Activated T-helper 9 cell treated with anti-CD3 and anti-CD28 coated beads, Interleukin-2, amount 50 U/mL, for 16 hours (primary cell): ENCODE results near the gene OPA1.

Experiments used
- DNase-seq: peaks from one replicate; pipeline ENCODE4 v3.0.0-alpha.2; 2020; ENCODE audit warnings: low read depth

OPA1 gene

DNA sequence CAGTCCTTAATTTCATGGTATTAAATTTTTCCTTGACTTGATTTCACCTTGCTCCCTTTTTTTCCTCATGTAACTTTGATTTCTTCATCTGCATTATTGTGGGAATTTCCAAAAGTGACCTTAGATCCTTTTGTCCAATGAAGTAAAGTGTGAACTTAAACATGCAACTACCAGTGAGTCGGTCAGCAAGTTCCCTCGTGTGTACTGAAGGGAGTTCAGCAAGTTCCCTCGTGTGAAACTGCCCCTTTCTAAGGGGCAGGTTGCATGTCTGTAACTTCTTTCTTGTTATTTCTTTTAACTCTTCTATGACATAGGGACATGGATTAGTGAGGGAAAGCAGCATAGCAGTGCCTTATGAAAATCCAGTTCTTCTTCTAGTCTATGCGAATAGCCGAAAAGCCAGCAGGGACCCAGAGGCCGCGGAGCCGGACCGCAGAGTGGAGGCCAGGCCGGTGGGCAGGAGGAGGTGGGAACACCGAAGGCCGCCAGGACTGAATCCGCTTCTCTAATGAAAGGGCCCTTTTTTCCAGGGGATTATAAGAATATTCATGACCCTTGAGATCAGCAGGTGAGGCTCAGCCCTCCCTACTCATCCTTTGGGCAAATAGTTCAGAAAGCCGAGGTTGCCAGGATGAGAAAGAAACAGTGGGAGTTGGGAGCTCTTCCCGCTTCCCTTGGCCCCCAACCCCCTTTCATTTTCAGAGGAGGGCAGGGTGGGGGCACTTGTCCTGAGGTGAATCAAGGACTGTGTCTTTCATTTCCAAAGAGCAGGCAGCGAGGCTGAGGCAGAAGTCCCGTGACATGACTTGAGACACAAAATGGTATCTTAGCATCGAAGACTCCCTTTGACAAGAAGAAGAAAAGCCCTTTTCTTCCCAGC lies 117.5 kb downstream of the OPA1 start:
- no peak for DNase-seq

DNA sequence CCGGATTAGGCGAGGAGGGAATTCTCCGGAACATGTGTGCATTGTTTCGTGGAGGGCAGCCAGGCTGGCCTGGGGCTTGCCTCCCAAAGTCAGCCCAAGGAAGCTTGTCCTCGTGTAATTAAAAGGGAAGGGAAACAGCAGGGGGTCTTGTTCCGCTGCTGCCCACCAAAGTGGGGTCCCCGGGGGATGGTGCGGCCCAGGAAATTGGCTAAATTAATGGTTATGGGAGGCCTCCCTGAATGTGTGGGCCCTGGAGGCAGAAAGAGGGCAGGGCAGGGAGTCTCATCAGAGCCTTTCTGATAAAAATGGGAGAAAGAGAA lies 118.1 kb downstream of the OPA1 start:
- no peak for DNase-seq

DNA sequence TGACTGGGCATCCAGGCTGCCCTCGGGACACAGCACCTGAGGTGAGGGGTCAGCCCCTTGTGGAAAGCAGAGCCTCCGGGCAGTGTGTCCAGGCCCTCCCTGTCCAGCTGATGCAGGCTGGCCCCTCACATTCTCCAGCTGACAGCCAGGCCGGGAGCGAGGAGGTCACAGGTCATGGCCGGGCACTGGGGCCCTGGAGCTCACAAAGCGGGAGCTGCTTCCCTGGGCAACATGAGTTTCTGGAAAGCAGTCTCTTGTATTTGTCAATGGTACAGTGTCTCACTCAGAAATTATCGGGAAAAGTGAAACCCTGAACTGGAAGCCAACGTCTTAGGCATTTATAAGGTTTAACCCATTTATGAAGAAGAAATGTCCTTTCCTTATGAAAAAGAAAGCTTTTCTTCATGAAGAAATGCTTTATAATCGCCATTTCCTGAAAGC lies 118.5 kb downstream of the OPA1 start:
- no peak for DNase-seq

DNA sequence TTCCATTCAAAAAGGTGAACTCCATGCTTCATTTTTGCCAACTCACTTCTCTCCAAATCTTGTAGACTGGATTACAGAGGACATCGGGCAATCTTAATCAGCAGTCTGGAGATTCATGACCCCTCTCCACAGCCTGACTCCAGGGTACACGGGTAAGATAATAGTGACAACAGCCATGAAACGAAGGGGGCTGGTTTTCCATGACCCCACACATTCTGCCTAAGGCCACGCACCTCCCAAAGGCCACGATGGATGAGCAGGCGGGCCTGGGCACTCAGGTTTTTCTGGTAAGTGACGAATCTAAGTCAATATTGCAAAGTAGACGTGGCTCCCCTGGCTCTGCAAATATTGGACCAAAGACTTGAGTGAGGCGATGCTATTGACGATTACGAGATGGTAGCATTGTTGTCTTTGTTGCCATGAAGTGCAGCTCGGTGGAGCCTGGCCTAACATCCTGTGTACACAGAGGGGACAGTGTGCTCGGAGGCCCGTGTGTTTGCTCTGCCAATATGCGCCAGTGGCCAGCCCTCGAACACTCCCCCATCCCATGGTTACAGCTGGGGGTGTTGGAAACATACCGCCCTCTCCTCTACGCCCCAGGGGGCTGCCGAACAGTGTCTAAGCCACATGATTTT lies 119.1 kb downstream of the OPA1 start:
- DNase-seq, result no peak

DNA sequence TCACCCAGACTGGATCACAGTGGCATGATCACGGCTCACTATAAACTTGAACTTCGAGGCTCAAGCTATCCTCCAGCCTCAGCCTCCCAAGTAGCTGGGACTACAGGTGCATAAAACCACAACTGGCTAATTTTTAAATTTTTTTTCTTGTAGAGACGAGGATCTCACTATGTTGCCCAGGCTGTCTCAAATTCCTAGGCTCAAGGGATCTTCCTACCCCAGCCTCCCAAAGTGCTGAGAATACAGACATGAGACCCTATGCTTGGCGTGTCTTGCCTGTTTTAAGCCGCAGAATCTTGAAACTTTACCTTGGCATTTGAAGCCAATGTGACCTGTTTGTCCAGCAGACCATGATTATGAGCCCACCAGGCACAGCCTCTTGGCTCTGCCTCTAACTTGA lies 119.9 kb downstream of the OPA1 start:
- no peak for DNase-seq

DNA sequence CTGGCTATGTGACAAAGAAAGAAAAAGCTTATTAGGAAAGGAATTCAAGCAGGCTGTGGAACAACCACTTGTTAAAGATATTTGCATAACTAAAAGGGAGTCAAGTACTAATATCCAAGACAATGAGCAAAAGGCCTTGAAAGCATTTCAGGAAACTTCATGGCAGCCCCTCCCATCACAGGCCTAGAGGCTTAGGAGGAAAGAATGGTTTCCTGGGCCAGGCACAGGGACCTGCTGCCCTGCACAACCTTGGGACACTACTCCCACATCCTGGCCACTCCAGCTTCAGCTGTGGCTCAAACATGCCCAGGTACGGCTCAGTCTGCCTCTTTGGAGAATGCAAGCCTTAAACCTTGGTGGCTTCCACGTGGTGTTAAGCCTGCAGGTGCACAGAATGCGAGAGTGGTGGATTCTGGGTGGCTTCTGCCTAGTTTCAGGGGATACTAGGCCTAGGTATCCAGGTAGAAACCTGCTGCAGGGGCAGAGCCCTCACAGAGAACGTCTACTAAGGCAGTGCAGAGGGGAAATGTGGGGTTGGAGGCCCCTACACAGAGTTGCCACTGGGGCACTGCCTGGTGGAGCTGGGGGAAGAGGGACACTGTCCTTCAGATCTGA lies 121.6 kb downstream of the OPA1 start:
- no peak for DNase-seq

DNA sequence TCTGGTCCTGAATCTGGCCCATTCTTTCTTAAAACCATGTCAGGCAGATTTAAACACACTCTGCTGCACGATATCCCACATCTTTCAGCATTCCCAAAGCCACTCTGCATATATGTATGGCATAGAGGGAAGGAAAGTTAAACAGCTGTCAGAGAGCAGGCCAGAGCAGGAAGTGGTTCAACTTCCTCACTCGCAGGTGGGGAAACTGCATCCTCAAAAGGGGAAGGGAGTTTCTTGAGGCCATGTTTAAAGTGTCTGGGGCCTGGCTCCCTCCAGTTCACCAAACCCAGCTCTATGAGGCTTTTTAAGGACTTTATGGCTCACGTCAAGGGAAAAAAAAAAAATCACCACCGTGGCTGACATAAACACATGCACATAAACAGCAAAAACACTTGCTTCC lies 123.1 kb downstream of the OPA1 start:
- DNase-seq, result no peak

DNA sequence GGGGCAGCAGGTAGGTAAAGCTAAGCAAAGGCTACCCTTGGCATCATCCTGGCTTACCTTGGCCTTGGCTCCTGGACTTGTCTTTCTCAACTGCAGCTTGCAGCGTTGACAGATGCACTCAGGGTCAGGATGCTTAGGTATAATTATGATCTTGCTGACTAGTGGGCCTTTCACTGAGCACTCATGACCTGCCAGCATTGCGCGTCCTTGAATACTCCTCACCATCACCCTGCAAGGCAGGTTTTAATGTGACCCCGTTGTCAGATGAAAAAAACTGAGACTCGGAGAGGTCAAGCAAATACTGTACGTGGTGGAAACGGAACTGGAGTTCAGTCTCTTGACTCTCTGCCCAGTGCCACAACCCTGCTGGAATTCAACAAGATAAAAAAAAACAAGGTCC lies 126.7 kb downstream of the OPA1 start:
- DNase-seq, result no peak

DNA sequence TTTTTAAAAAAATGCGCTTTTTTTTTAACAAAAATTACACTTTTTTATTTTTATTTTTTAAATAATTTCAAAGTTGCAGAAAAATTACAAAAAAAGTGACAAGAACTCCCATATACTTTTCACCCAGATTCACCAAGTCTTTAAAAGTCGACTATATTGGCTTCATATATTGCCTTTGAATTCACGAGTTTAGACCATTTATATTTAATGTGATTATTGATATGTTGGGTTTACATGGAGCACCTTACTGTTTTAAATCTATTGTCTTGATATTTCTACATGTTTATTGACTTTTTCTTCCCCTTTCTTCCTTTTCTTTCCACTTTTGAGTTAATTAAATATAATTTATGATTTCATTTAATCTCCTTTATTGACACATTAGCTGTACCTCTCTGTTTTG lies 127.2 kb downstream of the OPA1 start:
- DNase-seq, result no peak

DNA sequence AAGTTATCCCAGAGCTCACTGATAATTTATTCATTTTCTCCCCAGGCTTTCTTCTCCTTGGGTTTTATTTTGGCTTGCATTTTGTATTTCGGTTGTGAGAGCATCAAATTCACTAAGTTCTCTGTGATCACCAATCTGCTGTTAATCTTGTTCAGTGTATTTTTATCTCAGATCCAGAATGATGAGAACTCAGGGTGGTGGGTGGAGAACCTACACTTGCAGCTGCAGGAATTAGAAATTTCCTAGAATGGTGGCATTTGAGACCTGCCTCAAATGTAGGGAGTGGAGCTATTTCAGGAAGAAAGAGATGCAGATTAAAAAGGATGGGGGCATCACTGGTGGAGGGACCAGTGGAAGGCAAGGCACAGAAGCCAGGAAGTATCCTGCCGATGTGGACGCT lies 129.6 kb downstream of the OPA1 start:
- DNase-seq, result no peak

DNA sequence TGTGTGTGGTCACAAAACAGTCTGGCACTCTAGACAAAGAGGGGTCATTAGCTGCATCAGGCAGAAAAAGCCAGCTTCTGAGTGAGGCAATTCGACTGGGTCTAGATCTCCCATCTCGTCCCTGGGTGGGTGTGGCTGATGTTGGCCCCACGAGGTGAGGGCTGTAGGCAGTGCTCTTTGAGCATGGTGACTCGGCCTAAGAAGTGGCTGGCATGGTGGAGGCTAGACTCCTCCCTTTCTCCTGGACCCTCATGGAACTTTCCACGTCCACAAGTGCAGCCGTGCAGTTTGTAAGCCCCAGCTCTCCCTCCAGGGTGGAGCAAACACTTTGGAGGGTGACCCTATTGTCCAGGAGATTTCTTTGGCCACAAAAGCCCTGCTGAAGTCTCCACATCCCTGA lies 134.1 kb downstream of the OPA1 start:
- DNase-seq, result no peak

DNA sequence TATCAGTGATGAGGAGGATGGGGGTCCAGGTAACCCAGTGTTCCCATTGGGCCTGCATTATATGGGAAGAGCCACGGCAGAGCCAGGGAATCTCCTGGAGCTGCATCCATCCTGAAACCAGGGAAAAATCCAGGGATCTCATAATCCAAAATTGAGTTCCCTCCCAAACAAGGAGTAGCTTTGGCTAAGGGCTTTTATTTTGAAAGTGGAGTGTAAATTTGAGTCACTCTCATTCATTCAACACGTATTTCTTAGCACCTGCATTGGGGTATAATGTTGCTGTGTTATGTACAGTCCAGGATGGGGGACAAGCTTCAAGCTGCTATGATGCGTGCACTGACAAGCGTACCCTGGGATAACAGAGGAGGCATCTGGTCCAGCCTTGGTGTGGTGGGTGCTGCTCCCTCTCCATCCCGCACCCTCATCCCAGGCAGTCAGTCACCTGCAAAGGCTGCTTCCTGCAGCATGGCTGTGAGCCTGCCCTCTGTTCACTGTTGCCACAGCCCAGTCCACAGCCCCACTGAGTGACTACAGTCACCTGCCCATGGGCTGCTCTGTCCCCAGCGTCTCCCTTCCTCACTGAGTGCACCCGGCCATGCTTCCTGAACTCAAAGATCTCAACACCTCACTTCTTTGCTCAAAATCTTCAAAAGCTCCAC lies 135.6 kb downstream of the OPA1 start:
- no peak for DNase-seq

DNA sequence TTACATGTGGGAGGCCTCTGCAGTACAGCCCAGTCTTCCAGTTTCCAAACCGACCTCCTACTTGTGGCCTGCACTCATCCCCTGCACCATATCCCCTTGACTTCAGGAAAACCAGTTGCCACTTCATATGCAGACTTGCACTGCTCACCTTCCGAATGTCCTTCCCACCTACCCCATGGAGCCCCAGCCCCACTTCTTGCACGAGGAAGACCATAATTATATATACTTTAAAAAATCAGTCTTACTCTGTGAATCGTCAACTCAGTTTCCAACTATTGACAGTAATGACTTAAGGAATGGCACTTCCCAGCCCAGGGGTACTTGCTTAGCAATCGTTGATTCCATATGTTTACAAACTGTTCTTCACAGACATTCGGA lies 136.1 kb downstream of the OPA1 start:
- no peak for DNase-seq

DNA sequence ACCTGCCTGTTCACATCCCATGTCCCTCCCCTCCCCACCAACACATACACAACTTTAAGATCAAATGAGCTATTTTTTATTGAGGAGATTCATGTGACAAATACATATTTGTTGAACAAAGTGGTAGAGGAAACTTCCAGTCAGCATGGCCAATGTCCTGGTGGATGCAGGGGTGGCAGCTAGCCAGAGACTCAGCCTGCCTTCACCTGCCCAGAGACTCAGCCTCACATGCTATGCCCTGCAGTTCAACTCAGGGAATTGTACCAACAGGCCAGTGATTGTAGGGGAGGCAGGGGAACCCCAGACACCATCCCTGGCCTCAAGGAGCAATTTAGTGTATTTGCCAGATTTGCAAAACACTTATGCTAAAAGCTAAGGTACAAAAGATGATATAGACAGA lies 136.6 kb downstream of the OPA1 start:
- DNase-seq, result no peak

DNA sequence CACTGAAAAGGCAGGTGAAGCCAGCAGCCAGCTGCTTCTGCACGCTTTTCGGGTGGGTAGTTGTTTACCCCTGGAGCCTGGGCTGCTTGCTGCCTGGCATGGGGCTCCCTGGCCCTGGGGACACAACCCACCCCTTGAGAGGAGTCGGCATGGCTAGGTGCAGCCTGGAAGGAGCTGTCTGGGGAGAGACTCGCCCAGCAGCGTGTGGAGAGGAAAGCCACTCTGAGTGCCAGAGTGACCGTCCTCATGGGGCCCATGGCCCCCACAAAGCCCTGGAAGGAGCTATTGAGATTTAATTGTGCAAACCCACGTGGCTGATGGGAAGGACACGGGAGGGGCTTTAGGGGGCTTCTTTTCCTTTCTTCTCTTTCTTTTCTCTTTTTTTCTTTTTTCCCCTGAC lies 137.5 kb downstream of the OPA1 start:
- DNase-seq, result no peak

DNA sequence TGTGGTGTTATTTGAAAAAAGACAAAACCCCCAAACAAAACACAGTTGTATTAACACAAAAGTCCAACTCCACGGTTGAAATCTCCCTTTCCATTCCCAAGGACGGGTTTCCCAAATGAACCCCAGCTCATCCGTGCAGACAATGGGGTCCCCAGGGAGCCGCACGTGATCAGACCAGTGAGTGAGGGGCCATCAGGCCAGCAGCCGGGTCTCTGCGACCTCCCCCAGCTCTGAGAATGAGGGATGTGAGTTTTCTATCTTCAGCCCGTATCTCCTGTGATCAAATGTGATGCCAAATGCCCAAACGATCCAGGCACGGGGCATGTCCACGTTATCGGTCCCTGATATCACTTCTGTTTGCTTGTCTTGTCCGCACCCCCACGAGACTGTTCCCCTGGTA lies 138.0 kb downstream of the OPA1 start:
- no peak for DNase-seq

DNA sequence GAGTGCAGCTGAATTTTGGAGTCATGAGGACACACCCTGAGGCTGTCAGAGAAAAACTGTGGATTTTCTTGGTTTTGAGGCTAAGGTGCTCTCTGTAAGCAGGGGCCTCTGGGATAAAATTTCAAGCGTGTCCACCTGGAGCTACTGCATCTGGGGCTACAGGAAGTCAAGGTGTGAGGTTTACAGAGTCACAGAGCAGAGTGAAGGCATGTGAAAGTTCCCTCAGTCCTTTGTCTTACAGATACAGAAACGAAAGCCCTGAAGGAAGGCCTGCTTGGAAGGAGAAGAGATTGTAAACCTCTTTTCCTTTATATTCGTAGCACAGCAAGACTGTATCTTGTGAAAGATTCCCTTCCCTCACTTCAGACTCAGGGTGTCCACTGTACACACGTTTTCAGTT lies 138.6 kb downstream of the OPA1 start:
- no peak for DNase-seq

DNA sequence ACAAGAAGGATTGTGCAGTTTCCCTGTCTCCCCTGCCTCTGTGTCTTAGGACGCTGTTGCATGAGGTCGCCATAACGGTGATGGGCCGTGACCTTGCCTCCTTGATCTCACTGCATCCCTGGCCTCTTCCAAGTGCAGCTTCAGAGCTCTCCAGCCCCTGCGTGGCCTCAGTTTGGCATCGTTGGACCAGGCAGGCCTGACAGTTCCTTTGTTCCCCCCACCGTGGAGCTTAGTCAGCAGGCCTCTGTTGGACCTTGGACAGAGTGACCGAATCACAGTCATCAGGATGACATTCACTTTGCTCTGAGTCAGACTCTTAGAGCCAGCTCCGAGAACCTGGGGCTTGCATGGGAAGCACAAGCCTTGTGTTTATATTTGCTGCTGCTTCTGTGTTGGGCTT lies 139.4 kb downstream of the OPA1 start:
- no peak for DNase-seq

DNA sequence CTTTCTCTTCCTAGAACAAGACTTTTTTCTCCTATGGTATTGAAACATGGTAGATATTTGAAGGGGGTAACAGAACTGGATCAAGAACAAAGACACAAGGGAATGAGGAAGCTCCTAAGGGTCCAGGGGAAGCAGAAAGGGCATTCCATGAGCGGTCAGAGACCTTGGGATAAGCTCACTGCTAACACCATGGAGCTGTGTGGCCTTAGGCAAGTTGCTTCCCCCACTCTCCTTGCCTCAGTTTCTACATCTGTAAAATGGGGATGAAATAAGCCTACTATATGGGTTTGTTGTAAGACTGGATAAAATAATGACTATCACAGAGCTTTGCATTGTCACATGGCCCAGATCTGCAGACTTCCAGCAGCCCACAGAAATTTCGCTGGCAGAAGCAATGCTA lies 139.8 kb downstream of the OPA1 start:
- DNase-seq, result no peak

DNA sequence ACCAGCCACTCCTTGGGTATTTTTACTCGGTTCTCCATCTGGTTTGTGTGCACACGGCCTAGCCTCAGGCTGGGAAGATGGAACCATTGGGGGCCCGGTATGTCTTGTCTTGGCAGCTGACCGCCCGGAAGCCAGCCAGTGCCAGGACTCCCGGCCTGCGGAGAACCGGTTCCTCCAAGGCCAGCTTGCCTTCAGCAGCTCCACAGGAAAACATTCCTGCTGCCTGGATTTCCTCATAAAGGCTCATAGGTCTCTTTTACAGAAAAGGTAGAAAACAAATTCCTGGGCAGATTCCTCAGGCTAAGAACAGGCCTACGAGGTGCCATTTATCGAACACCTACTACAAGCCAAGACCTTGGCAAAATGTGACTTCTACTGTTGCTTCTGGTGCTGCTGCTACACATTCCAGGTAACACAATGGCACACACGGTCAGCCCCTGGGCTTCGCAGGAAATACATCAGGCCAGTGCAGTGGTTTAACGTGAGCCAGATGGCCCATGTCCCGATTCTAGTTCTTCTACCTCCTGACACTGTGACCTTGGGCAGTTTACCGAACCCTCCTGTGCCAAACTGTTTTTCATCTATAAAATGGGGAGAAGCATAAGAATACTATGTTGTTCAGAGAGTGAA lies 141.8 kb downstream of the OPA1 start:
- no peak for DNase-seq

DNA sequence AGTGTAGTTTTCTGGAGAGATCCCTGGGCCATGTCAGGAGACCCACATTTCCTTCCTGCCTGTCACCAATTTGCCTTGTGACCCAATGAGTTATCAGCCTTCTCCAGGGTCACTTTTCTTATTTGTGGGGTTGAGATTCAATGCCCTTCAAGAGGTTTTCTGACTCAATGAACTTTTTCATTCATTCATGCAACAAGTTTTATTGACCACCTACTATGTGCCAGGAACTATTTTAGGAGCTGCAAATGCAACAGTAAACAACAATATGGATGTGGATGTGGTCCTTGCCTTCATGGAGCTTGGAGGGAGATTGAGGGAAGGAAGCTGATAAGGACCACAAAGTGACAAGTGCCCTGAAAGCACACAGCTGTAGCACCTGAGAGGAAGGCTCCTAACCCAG lies 142.8 kb downstream of the OPA1 start:
- DNase-seq, result no peak

DNA sequence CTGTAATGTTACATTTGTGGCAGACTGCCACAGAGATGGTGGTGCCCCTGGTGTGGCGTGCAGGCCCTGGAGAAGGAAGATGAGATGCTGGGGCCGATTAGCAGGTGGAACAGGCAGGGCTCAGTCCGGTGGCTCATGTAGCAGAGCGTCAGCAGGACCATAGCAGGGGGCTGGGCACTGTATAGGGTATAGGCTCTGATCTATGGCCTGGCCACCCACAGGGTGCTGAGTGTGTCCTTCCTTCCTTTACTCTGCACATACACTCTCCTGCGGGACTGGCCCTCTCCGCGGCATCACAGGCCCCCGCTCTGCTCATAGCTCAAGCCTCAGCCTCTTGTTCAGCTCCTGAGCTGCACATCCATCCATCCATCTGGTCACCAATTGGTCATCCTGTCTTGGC lies 143.6 kb downstream of the OPA1 start:
- DNase-seq, result no peak
